SKM-1 (cell line): ENCODE results near the gene RSL1D1.
"Not testable (repeated sequence)": the region's sequence is repeated elsewhere in the genome, so short reads cannot be mapped to it uniquely, and the experiment has no call there.

Experiments
- DNase-seq: peaks from one replicate; lab custom pipeline; 2025; ENCODE audit not compliant: unreplicated experiment; lab: John Stamatoyannopoulos, UW

Gene RSL1D1

GRCh38 chr16:11844499-11844898 is 6.8 kb downstream of the RSL1D1 start:
- no peak for DNase-seq

DNA sequence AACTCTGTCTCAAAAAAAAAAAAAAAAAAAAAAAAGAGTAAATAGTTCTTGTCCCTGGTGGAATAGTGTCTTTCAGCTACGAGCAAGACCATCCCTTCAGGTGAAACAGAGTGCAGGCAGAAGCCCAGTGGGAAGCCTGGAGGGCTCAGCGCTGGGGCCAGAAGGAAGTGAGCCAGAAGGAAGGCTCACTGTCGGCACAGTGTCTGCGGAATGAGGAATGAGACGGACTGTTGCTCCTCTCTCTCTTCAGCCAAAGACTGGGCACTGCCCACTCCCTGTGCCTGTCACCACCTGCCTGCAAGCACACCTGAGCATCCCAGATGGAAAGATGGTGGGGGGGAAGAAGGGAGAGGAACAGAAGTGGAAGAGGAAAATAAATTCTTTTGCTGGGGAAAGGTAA is 7.5 kb downstream of the RSL1D1 start:
- DNase-seq = no peak

DNA sequence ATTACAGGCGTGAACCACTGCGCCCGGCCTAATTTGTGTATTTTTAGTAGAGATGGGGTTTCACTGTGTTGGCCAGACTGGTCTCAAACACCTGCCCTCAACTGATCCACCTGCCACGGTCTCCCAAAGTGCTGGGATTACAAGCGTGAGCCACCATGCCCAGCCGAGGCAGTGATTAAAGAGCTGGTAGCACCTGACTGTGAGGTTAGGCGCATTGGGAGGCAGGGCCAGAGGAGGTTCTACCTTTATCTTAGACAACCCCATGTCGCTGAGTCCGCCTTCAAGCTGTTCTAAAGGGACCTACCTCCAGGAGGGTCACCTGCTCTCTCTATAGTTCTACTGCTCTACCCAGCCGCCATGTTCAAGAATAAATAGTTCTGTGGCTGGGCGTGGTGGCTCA is 8.1 kb downstream of the RSL1D1 start:
- no peak for DNase-seq

- no peak for DNase-seq
Measured at GRCh38 chr16:11841026-11841425, 10.3 kb downstream of the RSL1D1 start.

DNA sequence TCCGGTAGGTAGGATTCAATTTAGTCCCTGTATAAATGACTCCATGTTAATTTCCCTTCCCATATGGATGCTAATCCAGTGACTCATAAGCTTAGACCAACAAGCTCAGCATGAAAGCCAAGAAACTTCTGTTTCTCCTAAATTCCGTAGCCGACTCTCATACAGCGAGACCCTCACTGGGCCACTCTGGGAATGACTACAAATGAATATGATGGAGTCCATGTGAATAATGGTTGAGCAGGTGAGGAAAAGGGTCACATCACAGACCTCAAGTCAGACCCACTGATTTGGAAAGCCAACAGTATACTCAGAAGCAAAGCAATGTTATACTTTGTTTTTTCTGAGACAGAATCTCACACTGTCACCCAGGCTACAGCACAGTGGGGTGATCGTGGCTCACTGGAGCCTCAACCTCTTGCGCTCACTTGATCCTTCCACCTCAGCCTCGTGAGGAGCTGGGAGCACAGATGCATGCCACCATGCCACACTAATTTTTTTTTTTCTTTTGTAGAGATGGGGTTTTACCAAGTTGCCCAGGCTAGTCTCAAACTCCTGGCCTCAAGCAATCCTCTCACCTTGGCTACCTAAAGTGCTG is 14.6 kb downstream of the RSL1D1 start:
- no peak for DNase-seq

DNA sequence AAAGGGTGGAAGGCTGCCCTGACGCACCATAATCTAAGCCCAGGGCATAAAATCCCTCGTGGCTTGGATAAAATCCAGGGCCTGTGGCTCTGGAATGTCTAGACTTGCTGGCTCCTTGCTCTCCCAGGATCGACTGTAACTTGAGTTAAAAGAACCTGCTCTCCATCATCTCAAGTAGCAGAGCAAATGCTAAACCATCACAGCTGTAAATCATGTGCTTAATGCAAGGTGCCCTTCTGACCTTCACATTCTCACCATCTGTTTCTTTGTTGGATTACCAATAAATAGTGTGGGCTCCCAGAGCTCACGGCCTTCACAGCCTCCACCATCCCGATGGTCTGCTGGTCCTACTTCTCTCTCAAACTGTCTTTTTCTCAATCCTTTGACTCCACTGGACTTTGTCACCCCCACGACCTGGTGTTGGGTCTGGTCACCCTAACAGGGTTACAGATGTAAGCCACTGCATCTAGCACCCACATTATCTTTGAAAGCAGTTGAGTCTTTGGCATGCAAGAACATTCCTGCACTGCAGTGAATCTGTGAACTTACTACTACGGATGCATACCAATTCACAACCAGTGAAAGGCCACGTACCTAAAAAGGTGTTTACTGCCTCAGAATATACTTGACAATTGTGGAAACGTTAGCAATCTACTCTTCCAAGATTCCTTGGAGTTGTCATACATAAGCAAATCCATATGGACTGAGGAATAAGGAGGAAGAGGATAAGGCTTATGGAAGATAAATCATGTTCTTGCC is 15.3 kb downstream of the RSL1D1 start:
- no peak for DNase-seq

DNA sequence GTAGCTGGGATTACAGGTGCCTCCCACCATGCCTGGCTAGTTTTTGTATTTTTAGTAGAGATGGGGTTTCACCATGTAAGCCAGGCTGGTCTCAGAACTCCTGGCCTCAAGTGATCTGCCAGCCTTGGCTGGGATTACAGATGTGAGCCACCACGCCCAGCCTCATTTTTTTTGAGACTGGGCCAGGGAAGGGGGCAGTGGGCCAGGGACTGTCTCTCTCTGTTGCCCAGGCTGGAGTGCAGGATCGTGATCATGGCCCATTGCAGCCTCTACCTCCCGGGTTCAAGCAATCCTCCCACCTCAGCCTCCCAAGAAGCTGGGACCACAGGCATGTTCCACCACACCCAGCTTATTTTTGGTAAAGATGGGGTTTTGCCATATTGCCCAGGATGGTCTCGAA is 16.0 kb downstream of the RSL1D1 start:
- no peak for DNase-seq

GRCh38 chr16:11833951-11834695 is 17.2 kb downstream of the RSL1D1 start:
- peak; percentile 87 for DNase-seq

GRCh38 chr16:11828696-11829095 is 22.6 kb downstream of the RSL1D1 start:
- DNase-seq = no peak

DNA sequence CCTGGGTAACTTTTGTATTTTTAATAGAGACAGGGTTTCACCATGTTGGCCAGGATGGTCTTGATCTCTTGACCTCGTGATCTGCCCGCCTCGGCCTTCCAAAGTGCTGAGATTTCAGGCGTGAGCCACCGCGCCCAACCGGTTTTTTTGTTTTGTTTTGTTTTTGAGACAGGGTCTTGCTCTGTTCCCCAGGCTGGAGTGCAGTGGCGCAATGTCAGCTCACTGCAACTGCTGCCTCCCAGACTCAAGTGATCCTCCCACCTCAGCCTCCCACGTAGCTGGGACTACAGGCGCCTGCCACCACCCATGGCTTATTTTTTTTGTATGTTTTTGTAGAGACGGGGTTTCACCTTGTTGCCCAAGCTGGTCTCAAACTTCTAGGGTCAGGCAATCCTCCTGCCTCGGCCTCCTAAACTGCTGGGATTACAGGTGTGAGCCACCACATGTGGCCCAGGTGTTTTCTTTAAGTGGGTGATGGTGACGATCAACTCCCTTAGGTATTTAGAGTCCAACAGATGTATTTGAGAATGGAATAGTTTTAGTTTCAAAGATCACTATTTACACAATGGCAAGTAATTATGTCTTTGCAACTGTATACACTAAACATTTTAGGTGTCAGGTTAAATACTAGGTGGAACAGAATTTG is 25.7 kb downstream of the RSL1D1 start:
- not testable (repeated sequence) for DNase-seq

- DNase-seq = peak; percentile 86
Measured at GRCh38 chr16:11824362-11824761, 27.0 kb downstream of the RSL1D1 start.

- DNase-seq = peak; percentile 42
Measured at GRCh38 chr16:11823645-11824044, 27.7 kb downstream of the RSL1D1 start.

DNA sequence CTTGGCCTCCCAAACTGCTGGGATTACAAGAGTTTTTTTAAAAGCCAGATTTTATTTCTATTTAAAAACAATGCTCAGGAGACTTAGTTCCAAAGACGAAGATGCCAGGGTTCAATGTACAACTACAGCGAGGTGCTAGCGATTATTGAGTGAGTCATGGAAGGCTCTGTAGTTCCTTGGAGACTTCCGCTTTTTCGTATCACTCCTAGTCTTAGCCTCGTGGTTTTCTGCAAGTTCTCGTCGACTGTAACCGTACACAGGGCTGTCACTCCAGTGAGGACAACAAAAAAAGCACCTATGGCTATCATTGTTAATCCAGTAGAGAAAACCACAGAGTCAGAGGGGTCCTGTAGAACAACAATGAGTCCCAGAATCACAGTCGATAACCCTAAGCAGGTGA is 31.5 kb downstream of the RSL1D1 start:
- DNase-seq = peak; percentile 95

GRCh38 chr16:11818970-11819369 is 32.4 kb downstream of the RSL1D1 start:
- not testable (repeated sequence) for DNase-seq

GRCh38 chr16:11816123-11816522 is 35.2 kb downstream of the RSL1D1 start:
- DNase-seq = no peak

DNA sequence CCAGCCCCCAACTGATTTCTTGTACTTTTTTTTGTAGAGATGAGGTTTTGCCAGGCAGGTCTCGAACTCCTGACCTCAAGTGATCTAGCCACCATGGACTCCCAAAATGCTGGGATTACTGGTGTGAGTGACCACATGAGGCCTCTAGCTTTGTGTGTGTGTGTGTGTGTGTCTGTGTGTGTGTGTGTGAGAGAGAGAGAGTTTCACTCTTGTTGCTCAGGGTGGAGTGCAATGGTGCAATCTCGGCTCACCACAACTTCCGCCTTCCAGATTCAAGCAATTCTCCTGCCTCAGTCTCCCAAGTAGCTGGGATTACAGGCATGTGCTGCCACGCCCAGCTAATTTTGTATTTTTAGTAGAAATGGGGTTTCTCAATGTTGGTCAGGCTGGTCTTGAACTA is 36.5 kb downstream of the RSL1D1 start:
- DNase-seq = not testable (repeated sequence)

GRCh38 chr16:11806721-11807120 is 44.6 kb downstream of the RSL1D1 start:
- DNase-seq = no peak

GRCh38 chr16:11805556-11805955 is 45.8 kb downstream of the RSL1D1 start:
- no peak for DNase-seq

DNA sequence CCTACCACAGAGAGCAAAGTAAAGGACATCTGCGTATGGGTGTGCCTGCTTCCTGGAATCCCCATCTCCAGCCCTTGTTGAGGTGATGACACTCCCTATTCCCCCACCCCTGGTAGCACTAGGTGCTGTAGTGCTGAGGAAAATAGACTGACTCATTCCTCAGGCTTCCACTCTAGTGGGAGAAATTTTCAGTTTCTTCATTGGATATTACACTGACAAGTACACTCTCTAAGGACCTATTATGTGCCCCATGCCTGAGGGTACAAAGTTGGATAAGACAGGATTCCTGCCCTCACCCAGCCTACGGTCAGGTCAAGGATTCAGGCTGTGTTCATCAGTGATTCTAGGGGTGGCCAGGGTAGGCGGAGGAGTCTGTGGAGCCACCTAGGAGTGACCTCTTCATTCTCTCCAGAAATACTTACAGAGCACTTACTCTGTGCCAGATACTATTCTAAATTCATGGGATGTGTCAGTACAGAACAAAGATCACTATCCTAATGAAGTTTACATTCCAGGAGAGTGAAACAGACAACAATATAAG is 49.8 kb downstream of the RSL1D1 start:
- no peak for DNase-seq

DNA sequence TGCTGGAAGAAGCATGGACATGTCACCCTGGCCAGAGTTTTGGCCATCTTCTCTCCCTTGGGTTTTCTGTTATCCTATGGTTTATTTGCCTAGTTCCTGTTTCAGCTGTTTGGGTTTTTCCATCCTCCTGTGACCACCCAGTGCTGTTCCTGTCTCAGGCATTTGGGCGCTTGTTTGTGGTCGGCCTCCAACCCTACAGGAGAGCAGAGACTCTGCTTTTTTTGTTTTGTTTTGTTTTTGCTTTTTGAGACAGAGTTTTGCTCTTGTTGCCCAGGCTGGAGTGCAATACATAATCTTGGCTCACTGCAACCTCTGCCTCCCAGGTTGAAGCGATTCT is 51.0 kb downstream of the RSL1D1 start:
- DNase-seq = no peak
